Ishikawa (cell line): ENCODE results near the gene TGM1.

ENCODE experiments used
- CEBPB ChIP-seq: IDR thresholded peaks from 2 replicates; pipeline ENCODE4 v1.6.1; 2012
- CREB1 ChIP-seq: IDR thresholded peaks from 2 replicates; pipeline ENCODE4 v1.6.1; 2012; ENCODE audit warnings: low read depth
- EGR1 ChIP-seq: IDR thresholded peaks from 2 replicates; pipeline ENCODE4 v1.6.1; 2012
- EP300 ChIP-seq: IDR thresholded peaks from 2 replicates; pipeline ENCODE4 v1.6.1; 2012; ENCODE audit warnings: borderline replicate concordance
- FOXM1 ChIP-seq: IDR thresholded peaks from 2 replicates; pipeline ENCODE4 v1.6.1; 2012; ENCODE audit warnings: low read depth, borderline replicate concordance
- MAX ChIP-seq: IDR thresholded peaks from 2 replicates; pipeline ENCODE4 v1.6.1; 2012
- NFIC ChIP-seq: IDR thresholded peaks from 2 replicates; pipeline ENCODE4 v1.6.1; 2012
- RAD21 ChIP-seq: IDR thresholded peaks from 2 replicates; pipeline ENCODE4 v1.6.1; 2012; ENCODE audit warnings: low read depth
- REST ChIP-seq: IDR thresholded peaks from 2 replicates; pipeline ENCODE4 v1.6.1; 2012; ENCODE audit warnings: low read depth, mild to moderate bottlenecking
- TAF1 ChIP-seq: IDR thresholded peaks from 2 replicates; pipeline ENCODE4 v1.6.1; 2012; ENCODE audit warnings: low read depth, mild to moderate bottlenecking
- TCF12 ChIP-seq: IDR thresholded peaks from 2 replicates; pipeline ENCODE4 v1.6.1; 2012; ENCODE audit warnings: low read depth
- TEAD4 ChIP-seq: IDR thresholded peaks from 2 replicates; pipeline ENCODE4 v1.6.1; 2012
- USF1 ChIP-seq: IDR thresholded peaks from 2 replicates; pipeline ENCODE4 v1.6.1; 2012
- YY1 ChIP-seq: IDR thresholded peaks from 2 replicates; pipeline ENCODE4 v1.6.1; 2012; ENCODE audit warnings: low read depth
- ZBTB7A ChIP-seq: IDR thresholded peaks from 2 replicates; pipeline ENCODE4 v1.6.1; 2012; ENCODE audit warnings: low read depth

The TGM1 gene

GRCh38 chr14:24254630-24255392, 8.2 kb downstream of the TGM1 start:
- TF ChIP-seq NFIC, result no peak

- TF ChIP-seq RAD21, result no peak
- TF ChIP-seq USF1, result no peak
- no peak for TF ChIP-seq TCF12
- no peak for TF ChIP-seq ZBTB7A
- no peak for TF ChIP-seq NFIC
- TF ChIP-seq YY1, result no peak
- TF ChIP-seq EP300, result no peak
- TF ChIP-seq EGR1, result no peak
- TF ChIP-seq CEBPB, result no peak
- TF ChIP-seq CREB1, result no peak
- no peak for TF ChIP-seq FOXM1
- no peak for TF ChIP-seq MAX
- TF ChIP-seq REST, result no peak
- no peak for TF ChIP-seq TAF1
- TF ChIP-seq TEAD4, result no peak
These were observed 9.0 kb downstream of the TGM1 start for GRCh38 chr14:24253936-24254335.

GRCh38 chr14:24252289-24253124, 10.5 kb downstream of the TGM1 start:
- TF ChIP-seq TEAD4 (no peak), USF1 (no peak)

- TF ChIP-seq MAX, result no peak
These were observed 11.1 kb downstream of the TGM1 start for GRCh38 chr14:24251880-24252288.

GRCh38 chr14:24250354-24250753, 12.6 kb downstream of the TGM1 start:
- TF ChIP-seq USF1, result no peak
- no peak for TF ChIP-seq YY1
- no peak for TF ChIP-seq CEBPB
- TF ChIP-seq ZBTB7A, result no peak
- TF ChIP-seq REST, result no peak
- TF ChIP-seq MAX, result no peak
- TF ChIP-seq TAF1, result no peak
- no peak for TF ChIP-seq FOXM1
- no peak for TF ChIP-seq EP300
- no peak for TF ChIP-seq EGR1
